ENCODE results near the gene ACTL6A.
"Not testable (repeated sequence)": the region's sequence is repeated elsewhere in the genome, so short reads cannot be mapped to it uniquely, and the experiment has no call there.

The ACTL6A gene

DNA sequence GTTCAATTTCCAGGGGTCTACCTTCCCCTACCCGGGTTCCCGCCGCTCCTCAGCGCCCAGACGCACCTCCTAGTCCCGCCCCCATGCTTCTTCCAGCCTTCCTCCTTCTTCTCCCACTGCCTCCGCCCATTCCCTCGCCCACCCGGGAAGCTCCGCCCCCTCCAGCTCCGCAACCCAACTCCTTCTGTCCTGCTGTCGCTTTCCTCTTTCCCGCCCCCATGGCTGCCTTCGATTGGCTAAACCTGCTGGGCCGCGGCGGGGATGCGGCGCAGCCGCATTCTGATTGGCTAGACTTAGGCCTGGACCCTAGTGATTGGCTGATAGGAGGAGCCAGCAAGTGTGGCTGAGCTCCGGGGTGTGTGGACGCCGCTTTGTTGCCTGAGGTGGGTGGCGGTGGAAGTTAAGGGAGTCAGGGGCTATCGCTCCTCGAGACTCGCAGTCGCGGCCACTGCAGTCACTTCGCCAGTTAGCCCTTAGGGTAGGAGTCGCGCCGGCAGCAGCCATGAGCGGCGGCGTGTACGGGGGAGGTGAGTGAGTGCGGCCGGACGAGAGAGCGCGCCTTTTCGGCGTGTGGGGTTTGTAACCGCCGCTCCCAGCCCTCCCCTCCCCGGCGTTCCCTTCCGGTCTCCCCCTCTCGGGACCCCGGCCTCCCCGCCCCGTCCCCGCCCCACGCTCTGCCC is at the start of gene ACTL6A:
TSS of gene ACTL6A (plus strand) at position 336 of the 680 bp plus-strand sequence. CDS start at position 503, 167 bp downstream.
- peak; percentile 100 for DNase-seq

DNA sequence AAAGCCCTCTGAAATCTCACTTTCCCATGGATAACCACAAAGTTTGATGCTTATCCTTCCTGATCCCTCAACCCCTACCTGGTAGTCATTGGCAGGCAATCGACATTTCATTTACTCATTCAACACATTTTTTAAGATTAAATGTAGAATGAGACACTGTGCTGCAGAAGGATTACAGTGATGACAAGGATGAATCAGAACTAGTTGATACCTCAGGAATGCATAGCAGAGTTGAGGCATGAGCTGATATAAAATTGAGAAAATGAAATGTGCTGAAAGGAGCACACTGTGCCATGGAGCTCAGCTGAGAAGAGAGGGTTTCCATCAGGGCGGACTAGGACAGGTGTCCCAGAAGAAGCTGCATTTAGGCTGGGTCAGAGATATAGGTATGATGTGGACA is 48.9 kb upstream of the ACTL6A start:
- DNase-seq = no peak

DNA sequence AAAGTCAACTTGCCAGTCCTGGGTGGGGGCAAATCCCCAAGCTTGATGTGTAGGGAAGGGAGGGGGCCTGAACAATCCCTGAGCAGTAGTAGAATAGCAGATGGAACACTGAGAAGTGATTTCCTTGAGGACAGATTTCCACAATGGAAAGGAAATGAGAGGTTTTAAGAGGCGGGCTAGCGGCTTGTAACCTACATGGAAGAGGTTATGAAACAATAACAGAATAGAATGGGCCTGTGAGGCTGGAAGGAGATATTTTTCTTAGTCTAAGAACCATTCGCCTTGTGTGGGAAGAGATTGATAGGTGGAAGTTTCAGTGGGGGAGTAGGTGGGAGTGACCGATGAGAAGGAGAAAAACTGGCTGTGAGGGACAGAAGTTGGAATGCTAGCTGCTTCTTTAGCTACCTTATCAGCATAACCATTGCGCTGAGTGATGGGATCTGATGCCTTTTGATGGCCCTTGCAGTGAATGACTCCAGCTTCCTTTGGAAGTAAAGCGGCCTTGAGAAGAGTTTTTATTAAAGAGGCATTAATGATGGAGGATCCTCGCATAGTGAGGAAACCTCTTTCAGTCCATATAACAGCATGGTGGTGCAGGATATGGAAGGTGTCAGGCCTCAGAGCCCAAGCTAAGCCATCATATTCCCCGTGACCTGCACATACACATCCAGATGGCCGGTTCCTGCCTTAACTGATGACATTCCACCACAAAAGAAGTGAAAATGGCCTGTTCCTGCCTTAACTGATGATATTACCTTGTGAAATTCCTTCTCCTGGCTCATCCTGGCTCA is 46.1 kb upstream of the ACTL6A start:
- not testable (repeated sequence) for DNase-seq

GRCh38 chr3:179526482-179526881 is 36.2 kb upstream of the ACTL6A start:
- DNase-seq = no peak

DNA sequence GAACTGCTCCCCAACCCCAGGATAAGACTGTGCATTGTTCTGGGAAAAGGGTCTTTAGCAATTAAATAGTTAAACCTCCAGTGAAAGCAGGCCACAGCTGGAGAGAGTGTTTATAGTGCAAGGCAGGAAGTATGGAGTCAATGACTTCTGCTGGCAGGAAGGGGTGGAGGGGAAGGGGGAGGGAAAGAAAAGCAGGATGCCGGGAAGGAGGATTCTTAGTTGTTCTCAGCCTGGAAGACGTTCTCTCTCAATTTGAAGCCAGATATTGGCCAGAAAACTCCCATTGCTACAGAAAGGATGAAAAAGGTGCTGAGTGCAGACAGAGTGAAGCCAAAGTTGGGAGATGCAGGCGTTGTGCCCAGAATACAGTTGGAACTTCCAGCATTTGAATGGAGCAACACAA is 35.7 kb upstream of the ACTL6A start:
- no peak for DNase-seq

GRCh38 chr3:179528772-179529171 is 34.0 kb upstream of the ACTL6A start:
- DNase-seq = no peak

DNA sequence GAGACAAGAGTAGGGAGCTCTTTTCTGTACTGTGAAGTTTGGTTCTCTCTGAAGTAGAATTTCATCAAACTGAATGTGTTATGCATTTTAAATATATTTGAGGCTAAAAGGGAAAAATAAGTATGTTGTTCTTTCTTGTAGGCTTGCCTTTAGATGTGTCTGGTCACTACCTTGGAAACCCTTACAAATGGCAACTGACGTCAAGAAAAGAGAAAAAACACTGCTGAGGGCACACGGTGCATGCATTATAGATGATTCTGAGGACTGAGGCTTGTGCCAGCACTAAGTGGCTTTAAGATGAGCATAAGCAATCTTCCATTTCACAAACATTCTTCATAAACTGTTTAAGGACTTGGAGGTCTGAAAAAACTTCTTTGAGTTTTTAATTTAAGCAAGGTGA is 31.1 kb upstream of the ACTL6A start:
- DNase-seq = no peak

DNA sequence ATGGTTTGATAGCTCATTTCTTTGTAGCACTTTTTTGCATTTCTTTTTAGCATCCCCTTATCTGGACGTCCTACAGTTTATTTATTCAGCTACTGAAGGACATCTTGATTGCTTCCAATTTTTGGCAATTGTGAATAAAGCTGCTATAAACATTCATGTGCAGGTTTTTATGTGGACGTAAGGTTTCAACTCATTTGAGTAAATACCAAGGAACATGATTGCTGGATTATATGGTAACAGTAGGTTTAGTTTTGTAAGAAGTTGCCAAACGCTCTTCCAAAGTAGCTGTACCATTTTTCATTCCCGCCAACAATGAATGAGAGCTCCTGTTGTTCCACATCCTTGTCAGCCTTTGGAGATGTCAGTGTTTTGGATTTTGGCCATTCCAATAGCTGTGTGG is 29.5 kb upstream of the ACTL6A start:
- DNase-seq = no peak

DNA sequence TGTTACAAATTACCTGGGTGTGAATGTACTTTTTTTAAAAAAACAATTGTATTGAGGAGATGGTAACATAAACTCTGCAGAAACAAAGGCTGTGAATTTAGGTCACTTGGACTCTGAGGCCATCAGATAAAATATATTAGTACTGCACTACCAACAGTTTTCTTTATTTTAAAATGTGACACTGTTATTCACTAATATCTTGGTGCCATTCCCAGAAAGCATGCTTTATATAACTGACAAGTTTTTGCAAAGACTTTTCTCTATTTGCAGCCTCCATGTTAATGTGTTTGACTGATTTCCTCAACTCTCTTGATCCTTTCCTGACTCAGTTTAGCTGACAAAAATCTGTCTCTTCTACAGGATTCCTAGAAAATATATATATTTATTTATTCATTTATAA is 26.5 kb upstream of the ACTL6A start:
- DNase-seq = no peak

- DNase-seq = no peak
Measured at GRCh38 chr3:179541094-179541493, 21.6 kb upstream of the ACTL6A start.

GRCh38 chr3:179541596-179541995 is 21.1 kb upstream of the ACTL6A start:
- DNase-seq = no peak

DNA sequence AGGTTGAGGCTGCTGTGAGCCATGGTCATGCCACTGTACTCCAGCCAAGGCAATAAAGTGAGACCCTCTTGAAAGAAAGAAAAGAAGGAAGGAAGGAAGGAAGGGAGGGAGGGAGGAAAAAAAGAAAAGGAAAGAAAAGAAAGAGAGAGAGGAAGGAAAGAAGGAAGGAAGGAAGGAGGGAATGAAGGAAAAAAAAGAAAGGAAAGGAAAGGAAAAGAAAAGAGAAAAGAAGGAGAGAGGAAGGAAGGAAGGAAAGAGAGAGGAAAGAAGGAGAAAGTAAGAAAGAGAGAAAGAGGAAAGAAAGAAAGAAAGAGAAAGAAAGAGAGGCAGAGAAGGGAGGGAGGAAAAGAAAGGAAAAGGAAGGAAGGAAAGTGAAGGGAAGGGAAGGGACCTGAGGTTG is 20.4 kb upstream of the ACTL6A start:
- no peak for DNase-seq

DNA sequence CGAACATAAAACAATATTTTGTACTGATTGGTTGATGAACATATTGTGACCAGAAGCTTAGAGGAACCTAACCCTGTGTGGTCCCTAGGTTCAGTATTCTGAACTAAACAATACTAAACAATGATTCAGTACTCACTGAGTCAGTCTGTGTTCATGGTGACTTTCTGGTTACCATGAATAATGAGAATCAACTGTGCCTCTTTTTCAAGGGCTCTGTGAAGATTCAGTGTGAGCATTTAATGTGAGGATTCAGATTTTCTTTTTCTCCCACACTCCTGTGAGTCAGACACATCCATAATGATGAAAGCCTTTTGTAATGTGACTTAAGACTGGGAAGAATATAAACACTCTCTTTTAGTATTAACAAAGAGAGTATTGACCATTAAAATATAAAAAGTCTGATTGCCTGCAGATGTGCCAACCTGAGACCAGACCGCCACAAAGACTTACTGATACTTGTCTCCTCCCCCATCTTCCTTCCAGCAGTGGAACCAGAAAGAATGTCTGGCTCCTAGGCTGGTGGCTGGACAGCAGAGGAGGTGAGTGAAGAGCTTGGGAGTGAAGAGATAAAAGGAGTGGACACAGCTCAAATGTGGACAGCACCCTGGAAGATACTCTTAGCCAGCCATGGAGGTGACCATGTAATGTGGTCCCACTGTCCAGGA is 17.6 kb upstream of the ACTL6A start:
- DNase-seq = no peak

DNA sequence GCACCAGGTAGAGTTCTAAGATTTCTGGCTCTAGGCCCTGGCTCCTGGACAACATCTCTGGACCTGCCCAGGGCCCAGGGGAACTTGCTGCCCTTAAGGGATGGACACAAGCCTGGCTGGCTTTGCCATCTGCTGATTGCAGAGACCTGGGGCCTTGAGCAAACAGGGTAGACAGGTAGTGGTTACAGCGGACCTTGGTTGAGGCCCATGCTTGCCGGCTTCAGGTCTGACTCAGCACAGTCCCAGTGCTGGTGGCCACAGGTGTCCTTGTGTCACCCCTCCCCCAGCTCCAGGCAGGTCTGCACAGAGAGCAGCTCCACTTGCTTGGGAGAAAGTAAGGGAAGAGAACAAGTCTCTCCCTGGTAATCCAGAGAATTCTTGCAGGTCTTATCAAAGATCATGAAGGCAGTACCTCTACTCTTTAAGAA is 15.9 kb upstream of the ACTL6A start:
- no peak for DNase-seq

- no peak for DNase-seq
Measured at GRCh38 chr3:179551349-179552105, 11.2 kb upstream of the ACTL6A start.

DNA sequence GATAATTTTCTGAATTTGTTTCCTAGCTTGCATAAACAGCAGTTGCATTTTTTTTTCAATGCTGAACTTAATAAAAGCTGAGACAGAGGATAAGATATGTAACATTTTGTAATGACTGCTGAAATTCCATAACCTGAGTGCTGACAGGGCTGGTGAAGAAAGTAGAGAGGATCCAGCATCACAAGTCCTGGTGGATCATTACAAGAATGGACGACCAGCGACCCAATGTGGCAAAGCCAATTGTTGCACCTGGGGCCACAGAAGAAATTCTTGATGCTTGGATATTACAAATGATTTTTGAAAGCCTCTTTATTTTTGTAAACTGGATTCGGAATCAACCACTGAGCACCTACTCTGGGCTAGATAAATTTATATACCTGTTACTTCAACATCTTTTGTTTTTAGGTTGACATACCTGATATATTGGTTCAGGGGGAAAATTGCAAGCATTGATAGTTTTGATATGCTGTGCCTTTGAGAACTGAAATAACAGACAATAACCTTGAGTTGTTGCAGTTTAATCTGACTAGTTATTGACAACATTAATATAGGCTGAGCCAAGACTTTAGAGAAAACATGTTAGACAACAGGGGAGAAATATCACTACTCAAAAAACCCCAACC is 3.9 kb upstream of the ACTL6A start:
- DNase-seq = peak; percentile 61

GRCh38 chr3:179560791-179561190 is 1.9 kb upstream of the ACTL6A start:
- no peak for DNase-seq

DNA sequence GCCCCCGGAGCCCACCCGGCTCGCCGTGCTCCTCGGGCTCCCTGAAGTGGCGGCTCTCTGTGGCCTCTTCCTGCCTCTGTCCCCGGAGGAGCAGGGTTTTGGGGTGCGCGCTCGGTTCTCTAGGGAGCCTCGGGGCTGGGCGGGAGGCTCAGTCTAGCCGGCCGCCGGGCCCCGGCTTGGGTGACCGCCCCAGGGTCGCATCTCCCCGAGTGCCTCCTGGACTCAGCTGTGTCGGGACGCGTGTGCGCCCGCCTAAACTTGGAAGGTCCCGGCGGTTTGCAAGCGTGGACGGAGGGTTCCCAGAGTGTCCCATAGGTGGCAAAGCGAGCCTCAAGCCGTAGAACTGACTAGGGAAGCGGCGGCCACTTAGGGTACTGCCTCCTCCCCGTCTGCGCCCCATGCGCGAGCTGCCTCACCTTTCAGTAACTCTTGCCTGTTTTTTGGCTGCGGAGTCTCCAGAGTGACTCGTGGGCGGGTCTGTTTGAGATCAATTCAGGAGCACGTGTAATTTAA is 601 bp downstream of the ACTL6A start:
- peak; percentile 76 for DNase-seq

DNA sequence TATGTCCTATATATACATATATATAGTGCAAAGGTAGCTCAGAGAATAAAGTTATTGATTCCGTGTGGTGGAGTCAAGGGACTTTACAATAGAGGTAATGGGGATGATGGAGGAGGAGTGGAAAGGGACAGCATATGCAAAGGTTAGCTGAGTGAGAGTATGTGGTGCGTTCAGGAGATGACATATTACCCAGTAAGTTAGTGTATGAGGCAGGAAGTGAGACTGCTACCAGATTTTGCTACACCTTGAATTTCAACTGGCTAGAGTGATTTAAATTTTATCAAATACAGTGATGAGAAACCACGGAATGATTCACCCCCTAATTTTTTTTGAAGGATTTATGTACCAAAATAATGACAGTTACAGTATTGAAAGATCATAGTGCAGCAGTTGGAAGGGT is 2.8 kb downstream of the ACTL6A start:
- DNase-seq = peak; percentile 45

GRCh38 chr3:179580992-179581391 is 18.3 kb downstream of the ACTL6A start:
- DNase-seq = no peak

- peak; percentile 10 for DNase-seq
Measured at GRCh38 chr3:179589143-179589542, 26.4 kb downstream of the ACTL6A start.

- no peak for DNase-seq
Measured at GRCh38 chr3:179590669-179591068, 27.9 kb downstream of the ACTL6A start.
